ENCODE data around the gene ZNF586.
"Not testable (repeated sequence)": the region's sequence is repeated elsewhere in the genome, so short reads cannot be mapped to it uniquely, and the experiment has no call there.

ZNF586 gene

DNA sequence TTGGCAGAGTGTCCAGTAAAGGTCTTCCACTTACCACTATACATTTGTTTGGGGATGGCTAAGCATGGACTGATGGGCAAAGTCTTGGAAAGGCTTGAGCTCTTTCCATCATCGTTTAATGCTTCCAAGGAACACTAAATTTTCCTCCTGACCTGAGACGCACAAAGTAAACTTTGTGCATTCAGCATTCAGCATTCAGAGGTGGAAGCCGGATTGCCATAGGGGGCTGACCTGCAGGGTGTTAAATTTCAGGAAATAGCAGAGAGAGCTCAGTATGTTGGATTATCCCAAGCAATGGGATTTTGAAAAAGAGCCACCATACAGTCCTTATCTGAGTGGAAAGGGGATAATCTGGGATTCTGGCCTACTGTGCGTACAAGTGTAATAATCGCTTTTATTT, 31.2 kb downstream of the ZNF586 start:
- DNase-seq: no peak

DNA sequence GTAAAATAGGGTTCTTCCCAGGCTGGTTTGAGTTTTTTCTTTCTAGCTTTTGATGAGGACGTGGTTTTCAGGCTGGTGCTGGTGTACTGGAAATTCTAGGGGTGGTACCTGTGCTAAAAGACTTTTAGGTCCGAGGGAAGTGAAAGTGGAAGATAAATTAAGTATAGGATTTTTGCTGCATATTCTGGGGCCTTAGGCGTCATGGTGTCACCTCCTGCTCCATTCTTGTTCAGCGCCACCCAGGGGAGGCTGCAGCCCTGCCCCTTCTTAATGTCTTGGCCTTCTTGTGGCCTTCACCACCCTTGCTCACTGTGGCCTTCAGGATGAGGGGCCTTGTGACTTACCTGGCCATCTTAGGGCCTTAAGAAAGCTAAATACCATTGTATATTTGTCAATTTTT, 32.8 kb downstream of the ZNF586 start:
- DNase-seq: no peak

DNA sequence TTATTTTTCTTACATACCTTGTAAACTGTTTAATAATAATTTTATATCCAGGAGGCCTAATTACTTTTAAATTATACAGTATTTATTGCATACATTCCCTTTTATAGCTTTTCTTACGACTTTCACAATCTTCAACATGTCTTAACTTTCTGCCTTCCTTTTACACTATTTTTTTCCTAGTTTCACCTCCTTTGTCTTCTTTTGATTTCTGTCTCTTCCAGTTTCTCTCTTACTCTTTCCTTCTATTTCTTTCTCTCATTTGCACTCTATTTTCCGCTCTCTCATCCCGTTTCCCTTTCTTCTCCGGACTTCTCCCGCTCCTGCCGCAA, 33.8 kb downstream of the ZNF586 start:
- DNase-seq: no peak

DNA sequence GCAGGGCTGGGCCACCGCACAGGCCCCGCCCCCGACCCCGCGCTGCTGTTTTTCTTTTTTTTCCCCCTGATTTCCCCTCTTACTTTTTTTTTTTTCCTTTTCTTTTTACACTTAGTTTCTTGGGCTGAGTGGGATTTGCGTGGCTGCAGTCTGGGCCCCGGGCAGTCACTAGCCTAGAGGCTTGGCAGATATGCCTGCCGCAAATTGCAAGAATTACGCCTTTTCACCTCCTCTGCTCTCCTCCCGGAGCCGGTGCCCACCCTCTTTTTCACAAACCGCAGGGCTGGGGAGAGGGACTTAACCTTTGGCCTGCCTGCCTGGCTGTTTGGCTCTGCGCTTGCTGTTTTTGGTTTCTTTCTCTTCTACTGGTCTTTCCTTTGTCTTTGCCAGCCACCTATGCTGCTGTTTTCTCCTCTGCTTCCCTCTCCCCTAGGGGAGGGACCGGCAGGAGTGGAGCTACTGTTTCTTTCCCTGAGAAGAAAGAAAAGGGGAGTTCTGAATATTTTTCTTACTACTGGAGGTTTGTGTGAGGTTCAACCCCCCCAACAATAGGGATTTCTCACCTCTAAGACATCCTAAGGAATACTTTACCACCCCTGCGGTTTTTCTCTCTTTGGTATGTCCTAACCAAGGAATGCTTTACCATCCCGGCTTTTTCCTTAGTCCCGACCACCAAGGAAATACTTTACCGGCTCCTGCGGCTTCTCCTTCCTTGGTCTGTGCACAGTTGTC, 34.3 kb downstream of the ZNF586 start:
- no peak for DNase-seq

DNA sequence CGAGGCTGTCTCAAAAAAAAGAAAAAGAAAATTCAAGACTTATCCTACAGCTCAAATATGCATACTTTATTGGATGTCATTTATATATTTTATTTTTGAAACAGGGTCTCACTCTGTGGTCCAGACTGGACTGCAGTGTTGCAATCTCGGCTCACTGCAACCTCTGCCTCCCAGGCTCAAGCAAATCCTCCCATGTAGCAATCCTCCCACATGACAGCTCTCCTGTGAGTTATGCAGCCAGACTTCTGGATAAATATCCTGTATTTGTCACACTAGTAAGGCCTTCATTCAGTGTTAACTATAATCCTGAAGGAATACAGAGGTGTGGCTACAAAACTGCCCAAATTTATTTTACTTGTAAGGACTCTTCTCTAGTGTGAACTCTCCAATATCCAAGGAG, 38.1 kb downstream of the ZNF586 start:
- DNase-seq: no peak

DNA sequence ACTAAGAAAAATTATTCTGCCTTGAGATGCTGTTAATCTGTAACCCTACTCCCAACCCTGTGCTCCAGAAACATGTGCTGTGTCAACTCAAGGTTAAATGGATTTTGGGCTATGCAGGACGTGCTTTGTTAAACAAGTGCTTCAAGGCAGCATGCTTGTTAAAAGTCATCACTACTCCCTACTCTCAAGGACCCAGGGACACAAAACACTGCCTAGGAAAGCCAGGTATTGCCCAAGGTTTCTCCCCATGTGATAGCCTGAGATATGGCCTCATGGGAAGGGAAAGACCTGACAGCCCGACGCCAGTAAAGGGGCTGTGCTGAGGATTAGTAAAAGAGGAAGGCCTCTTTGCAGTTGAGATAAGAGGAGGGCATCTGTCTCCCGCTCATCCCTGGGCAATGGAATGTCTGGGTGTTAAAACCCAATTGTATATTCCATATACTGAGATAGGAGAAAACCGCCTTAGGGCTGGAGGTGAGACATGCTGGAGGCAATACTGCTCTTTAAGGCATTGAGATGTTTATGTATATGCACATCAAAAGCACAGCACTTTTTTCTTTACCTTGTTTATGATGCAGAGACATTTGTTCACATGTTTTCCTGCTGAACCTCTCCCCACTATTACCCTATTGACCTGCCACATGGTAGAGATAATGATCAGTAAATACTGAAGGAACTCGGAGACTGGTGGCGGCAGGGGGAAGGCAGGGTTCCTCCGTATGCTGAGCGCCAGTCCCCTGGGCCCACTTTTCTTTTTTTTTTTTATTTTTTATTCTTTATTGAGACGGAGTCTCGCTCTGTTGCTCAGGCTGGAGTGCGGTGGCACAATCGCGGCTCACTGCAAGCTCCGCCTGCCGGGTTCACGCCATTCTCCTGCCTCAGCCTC, 41.2 kb downstream of the ZNF586 start:
- not testable (repeated sequence) for DNase-seq

DNA sequence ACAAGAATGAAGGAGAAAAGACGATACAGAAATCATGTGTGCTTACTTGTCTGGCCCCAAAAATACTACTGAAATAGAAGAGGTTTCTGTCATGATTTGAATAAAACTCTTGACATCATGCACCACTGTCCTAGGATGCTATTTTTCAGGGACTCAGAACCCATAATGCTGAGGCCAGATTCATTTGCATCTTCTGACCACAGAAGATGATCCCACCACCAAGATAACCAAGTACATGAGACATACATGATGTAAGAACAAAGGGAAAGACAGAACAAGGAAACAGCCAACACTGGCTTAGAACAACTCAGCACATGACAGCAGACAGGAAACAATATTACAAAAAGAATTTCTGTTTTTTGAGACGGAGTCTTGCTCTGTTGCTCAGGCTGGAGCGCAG, 42.8 kb downstream of the ZNF586 start:
- no peak for DNase-seq

DNA sequence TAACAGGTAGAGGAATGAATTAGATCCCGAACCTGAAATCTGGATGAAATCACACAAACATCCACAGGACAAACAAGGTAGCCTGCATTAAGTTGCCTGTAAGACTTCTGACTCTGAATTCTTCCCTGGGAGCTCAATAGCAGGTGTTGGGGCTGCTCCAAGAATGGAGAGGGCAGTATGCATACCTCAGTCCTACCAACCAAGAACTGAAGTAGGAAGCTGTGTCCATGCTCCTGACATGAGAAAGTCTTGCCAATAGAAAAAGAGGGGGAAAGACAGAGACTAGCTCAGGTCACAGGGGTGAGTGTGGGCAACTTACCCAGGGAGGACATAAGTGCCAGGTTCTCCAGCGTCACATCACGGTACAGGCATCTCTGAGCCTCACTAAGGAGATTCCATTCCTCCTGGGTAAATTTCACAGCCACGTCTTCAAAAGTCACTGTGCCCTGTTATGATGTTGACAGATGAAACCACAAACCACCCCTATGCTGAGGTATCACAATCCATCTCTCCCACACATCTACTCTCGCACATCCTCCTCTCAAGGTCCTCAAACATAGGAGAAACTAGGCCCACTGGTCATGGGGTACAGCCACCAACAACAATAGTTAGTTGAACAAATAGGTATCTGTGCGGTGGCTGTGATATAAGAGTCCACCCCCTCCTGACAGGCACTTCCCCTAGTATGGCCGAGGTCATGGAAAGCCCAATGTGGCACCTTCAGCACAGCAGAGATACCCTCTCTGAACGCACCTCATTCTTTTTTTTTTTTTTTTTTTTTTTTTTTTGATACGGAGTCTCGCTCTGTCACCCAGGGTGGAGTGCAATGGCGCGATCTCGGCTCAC, 43.7 kb downstream of the ZNF586 start:
- not testable (repeated sequence) for DNase-seq

DNA sequence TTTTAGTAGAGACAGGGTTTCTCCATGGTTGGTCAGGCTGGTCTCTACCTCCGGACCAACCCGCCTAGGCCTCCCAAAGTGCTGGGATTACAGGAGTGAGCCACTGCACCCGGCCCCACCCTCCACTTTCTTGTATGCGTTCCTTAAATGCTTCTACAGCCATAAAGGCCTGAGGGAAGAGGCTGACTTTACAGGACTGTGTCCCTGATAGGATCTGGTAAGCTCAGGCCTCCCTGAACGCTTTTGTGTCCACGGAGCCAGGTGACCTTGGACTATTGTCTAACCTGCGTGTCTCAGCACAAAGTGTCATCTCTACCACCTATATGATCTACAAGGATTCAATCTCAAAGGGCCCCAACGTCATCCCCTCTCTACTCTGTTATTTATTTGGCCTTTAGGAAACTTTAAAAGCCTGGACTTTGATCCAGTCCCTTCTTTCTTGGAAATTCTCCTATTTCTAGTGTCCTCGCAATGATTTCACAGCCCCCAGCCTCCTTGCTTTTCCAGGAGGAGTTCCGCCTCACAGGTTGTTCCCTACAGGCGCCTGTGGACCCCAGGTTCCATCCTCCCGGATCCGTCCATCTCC, 44.5 kb downstream of the ZNF586 start:
- DNase-seq: no peak

DNA sequence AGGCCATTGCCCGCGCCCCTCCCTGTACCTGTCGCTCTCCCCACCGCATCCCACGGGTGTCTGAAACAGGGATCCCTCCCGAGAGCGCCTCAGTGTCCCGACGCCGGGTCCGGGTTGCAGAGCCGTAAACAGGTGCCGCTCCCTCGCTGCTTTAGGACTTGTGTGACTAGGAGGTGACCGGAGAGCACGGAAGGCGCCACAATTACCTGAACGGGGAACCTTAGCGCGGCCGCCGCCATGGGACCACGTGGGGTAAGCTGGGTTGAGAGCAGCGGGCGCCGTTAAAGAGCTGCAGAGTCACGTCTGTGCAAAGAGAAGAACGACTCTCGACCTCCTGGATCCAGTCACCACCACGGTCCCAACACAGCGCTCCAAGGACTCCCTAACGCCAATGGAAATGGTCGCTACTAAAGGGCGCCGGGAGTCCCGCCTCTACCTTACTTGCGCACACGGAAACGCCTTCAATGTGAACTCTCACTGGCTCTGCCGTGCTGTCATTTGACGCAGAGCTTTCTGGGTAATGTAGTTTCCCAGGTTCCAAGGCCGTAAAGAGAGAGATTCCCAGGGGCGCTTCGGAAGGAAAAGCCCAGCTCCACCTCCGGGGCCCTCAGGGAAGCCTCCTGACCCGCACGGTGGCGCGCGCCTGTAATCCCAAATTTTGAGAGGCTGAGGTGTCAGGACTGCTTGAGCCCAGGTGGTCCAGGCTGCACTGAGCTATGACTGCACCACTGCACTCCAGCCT, 45.2 kb downstream of the ZNF586 start, which contains the start of gene ZNF552:
TSS of gene ZNF552 (minus strand) at position 409 of the 742 bp plus-strand sequence. CDS start at position 239, 170 bp downstream.
- DNase-seq: peak; percentile 70

DNA sequence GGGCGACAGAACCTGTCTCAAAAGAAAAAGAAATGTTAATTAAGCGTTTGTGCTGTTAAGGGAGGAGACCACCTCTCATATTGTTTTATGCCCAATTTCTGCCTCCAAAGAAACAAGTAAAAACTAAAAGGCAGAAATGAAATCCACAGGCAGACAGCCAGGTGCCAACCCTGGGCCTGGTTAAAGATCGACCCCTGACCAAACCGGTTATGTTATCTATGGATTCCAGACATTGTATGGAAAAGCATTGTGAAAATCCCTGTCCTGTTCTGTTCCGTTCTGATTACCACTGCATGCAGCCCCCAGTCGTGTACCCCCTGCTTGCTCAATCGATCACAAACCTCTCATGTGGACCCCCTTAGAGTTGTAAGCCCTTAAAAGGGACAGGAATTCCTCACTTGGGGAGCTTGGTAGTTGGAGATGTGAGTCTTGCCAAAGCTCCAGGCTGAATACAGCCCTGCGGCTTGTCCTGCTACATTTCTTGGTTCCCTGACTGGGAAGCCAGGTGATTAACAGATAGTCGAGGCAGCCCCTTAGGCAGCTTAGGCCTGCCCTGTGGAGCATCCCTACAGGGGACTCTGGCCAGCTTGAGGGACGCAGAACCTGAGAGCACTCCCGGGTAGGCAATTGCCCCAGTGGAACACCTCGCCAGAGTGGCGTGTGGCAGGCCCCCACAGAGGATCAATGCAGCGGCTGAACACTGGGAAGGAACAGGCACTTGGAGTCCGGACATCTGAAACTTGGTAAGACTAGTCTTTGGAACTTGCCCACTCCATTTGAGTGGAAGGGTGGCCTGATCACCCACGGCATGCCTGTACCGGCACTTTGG, 46.0 kb downstream of the ZNF586 start:
- DNase-seq: no peak

DNA sequence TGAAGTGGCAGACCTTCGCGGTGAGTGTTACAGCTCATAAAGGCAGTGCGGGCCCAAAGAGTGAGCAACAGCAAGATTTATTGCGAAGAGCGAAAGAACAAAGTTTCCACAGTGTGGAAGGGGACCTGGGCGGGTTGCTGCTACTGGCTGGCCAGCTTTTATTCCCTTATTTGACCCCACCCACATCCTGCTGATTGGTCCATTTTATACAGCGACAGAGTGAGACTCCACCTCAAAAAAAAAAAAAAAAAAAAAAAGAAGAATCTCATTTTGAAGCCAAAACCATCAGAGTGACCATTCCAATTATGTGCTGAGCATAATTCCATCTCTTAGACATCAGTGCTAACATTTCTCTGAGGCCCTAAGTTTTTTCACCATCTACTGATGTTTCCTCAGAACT, 47.2 kb downstream of the ZNF586 start:
- no peak for DNase-seq

DNA sequence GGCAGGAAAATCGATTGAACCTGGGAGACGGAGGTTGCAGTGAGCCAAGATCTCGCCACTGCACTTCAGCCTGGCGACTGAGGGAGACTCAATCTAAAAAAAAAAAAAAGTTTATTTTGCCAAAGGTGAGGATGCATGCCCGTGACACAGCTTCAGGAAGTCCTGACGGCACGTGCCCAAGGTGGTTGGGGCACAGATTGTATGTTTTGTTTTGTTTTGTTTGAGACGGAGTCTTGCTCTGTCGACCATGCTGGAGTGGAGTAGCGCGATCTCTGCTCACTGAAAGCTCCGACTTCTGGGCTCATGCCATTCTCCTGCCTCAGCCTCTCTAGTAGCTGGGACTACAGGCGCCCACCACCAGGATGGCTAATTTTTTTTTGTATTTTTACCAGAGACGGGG, 48.5 kb downstream of the ZNF586 start:
- DNase-seq: no peak

DNA sequence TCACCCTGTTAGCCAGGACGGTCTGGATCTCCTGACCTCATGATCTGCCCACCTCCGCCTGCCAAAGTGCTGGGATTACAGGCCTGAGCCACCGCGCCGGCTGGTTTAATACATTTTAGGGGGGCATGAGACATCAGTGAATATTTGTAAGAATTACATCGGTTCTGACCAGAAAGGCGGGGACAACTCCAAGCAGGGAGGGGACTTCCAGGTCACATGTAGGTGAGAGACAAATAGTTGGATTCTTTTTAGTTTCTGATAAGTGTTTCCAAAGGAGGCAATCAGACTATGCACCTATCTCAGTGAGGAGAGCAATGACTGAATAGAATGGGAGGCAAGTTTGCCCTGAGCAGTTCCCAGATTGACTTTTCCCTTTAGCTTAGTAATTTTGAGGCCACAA, 48.9 kb downstream of the ZNF586 start:
- no peak for DNase-seq

DNA sequence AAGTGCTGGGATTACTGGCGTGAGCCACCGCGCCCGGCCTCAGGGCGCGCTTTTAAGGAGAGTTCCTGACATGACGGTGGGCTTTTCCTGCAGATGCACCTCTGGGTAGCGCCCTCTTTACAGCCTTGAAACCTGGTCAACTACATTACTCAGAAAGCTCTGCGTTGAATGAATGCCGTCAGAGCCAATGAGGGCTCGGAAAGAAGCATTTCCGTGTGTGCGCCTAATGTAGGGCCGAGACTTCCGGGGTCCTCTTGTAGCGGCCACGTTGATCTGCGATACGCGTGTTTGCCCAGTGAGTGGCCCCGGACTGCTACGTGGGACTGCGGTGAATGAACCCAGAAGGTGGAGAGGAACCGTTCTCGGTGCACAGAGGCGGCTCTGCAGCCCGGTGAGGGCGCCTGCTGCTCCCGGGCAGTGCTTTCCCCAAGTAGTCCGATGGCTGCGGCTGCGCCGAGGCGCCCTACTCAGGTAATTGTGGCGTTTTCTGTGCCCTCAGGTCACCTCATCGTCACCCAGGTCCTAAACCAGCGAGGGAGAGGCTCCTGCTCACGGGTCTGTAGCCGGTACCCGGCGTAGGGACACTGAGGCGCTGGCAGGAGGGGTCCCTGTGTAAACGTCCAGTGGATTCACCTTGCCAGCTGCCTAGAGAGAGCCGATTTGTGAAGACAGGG, 50.1 kb downstream of the ZNF586 start:
- DNase-seq: peak; percentile 72

DNA sequence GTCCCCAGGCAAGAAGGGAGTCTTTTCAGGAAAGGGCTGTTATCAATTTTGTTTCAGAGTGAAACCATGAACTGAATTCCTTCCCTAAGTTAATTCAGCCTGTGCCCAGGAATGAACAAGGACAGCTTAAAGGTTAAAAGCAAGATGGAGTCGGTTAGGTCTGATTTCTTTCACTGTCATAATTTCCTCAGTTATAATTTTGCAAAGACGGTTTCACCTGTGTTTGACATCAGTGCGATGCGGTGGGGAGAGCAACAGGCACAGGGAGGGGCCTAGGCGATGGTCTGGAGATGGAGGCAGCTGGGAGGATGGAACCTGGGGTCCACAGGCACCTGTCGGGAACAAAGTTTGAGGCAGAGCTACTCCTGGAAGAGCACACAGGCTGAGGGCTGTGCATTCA, 51.1 kb downstream of the ZNF586 start:
- DNase-seq: no peak

DNA sequence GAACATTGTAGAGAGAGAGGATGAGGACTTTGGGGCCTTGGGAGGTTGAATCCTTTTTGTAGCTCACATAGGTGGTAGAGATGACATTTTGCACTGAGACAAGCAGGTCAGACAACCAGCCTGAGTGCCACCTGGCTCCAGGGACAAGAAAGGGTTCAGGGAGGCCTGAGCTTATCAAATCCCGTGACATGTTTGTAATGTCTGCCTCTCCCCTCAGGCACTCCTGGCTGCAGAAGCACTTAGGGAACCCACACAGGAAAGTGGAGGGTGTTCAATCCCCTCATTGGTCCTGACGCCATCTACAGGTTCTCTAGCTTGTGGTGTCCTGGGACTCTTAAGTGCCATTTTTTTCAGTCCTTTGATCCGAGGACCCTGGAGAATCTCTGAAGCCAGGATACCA, 51.6 kb downstream of the ZNF586 start:
- not testable (repeated sequence) for DNase-seq

DNA sequence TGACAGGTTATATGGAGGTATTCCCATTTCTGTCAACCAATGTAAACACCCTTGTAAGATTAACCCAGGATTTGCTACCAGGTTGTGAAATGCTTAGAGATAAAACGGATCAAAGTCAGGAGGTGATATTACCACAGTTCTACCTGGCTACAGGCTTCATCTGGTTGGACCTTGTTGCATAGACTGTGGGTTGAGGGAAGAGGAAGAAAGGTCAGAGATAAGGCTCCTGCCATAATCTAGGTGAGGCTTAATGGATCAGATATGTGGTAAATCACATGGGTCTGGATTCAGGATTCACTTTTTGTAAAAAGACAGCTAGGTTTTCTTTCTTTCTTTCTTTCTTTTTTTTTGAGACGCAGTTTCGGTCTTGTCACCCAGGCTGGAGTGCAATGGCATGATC, 52.0 kb downstream of the ZNF586 start:
- DNase-seq: not testable (repeated sequence)

DNA sequence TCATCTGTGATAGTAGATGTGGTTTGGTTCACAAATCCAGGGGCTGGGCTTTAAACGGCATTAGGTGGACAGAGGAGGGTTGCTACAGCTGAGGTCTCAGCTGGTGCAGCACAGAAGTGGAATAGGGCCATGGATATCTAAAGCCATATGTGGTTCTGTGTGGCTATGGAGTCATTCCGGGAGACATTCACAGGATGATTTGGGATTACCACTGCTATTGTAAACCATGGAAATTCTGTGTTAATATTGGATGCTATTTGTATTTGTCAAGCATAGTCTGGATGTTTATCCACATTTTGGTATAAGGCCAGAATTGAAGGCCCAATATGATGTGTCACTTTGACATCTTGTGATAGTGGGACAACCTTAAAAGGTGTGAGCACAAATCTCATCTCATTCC, 53.7 kb downstream of the ZNF586 start:
- not testable (repeated sequence) for DNase-seq

DNA sequence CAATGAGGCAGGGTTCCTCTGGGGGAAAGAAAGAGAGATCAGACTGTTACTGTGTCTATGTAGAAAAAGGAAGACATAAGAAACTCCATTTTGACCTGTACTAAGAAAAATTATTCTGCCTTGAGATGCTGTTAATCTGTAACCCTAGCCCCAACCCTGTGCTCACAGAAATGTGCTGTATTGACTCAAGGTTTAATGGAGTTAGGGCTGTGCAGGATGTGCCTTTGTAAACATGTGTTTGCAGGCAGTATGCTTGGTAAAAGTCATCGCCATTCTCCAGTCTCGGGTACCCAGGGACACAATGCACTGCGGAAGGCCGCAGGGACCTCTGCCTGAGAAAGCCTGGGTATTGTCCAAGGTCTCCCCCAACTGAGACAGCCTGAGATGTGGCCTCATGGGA, 54.1 kb downstream of the ZNF586 start:
- DNase-seq: not testable (repeated sequence)

DNA sequence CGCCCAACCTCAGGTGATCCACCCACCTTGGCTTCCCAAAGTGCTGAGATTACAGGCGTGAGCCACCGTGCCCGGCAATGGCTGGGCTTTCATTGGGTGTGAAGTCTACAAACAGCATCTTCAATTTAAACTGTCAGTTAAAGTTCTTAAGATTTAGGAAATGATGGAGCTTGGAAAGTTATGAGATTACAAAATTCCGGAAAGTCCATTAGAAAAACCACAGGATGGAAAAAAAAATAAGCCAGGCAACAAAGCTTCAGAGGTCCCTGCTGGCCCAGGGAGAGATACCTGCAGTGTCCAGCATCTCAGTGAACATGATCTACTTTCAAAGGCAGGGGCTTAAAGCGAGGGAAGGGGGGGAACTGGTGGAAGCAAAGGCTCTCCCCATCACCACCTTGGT, 56.0 kb downstream of the ZNF586 start:
- no peak for DNase-seq
